Right atrium auricular region (tissue), 2 donors: ENCODE data around the gene AK4. TPM values are rescaled to one million over a fixed set of nuclear protein-coding genes. Genes with fewer than 3 reads are reported as not detected.
A peak's percentile ranks its signal among the peaks of the same experiment; 100 is the strongest.

Experiments used
- DNase-seq: peaks from one replicate; pipeline ENCODE4 v3.0.0-alpha.2; 2019; ENCODE audit warnings: low spot score
- H3K27ac ChIP-seq, 2 donors: fragments of 200-600 bp; sonication (generic); 1 replicate in 1 of 2; 2 replicates in 1 of 2; pipeline ENCODE4 v1.5.1; 2016 to 2019
- H3K27me3 ChIP-seq, 2 donors: fragments of 200-600 bp; sonication (generic); one replicate each; pipeline versions ENCODE4 v1.5.1 to v1.6.0; 2017 to 2019
- H3K36me3 ChIP-seq: fragments of 200-600 bp; sonication (generic); one replicate; pipeline ENCODE4 v1.5.1; 2016
- H3K4me1 ChIP-seq, 2 donors: fragments of 200-600 bp; sonication (generic); one replicate each; pipeline versions ENCODE4 v1.5.1 to v1.6.0; 2017 to 2019
- H3K4me3 ChIP-seq, 2 donors: fragments of 200-600 bp; sonication (generic); 1 replicate in 1 of 2; 2 replicates in 1 of 2; pipeline ENCODE4 v1.5.1; 2017 to 2019; ENCODE audit warnings: mild to moderate bottlenecking in 1 of 2, moderate library complexity in 1 of 2
- H3K9me3 ChIP-seq, 2 donors: fragments of 200-600 bp; sonication (generic); one replicate each; pipeline ENCODE4 v1.5.1; 2019
- CTCF ChIP-seq, 2 donors: fragments of 200-600 bp; sonication (generic); IDR thresholded peaks; one replicate each; pipeline ENCODE4 v1.5.1; 2019; ENCODE audit warnings: antibody characterized with exemption in 2 of 2
- total RNA-seq, 2 donors: library from RNA; depleted of rRNA; stranded (reverse); fragments of >200 nt; gene quantifications; one replicate each; pipeline ENCODE4 v1.1.0, GENCODE V29; 2016

The AK4 gene
- total RNA-seq, 2 donors from 2014 or later: 59.7 to 80.9 TPM

GRCh38 chr1:65277605-65278347 lies 129.8 kb downstream of the AK4 start:
- H3K4me3 ChIP-seq: peak overlapping the region in 1 of 2 donors; percentile 13
- no peak for TF ChIP-seq CTCF (IDR thresholded peaks at IDR 0.05)
- peaks cover 0 to 21% of the 10 kb centered on the region in 2 donors for H3K4me1 ChIP-seq

GRCh38 chr1:65278376-65279069 lies 130.5 kb downstream of the AK4 start:
- H3K27ac ChIP-seq: peak overlapping the region; percentile 69 to 72
- TF ChIP-seq CTCF (IDR thresholded peaks at IDR 0.05): no peak
- peak overlapping the region in 1 of 2 donors; percentile 13 for H3K4me3 ChIP-seq

More at GRCh38 chr1:65277605-65278347, 129.8 kb downstream of the AK4 start:
- no peak for DNase-seq
- no peaks in the 10 kb centered on the region for H3K9me3 ChIP-seq
- H3K27me3 ChIP-seq: no peaks in the 10 kb centered on the region
- H3K27ac ChIP-seq: peak overlapping the region; percentile 69 to 72
- H3K36me3 ChIP-seq: no peaks in the 10 kb centered on the region

GRCh38 chr1:65279070-65279779 lies 131.2 kb downstream of the AK4 start:
- no peak for DNase-seq

More at GRCh38 chr1:65278376-65279069, 130.5 kb downstream of the AK4 start:
- H3K27me3 ChIP-seq: no peaks in the 10 kb centered on the region
- no peaks in the 10 kb centered on the region for H3K36me3 ChIP-seq
- no peak for DNase-seq
- no peaks in the 10 kb centered on the region for H3K9me3 ChIP-seq
- peaks cover 0 to 21% of the 10 kb centered on the region in 2 donors for H3K4me1 ChIP-seq

More at GRCh38 chr1:65279070-65279779, 131.2 kb downstream of the AK4 start:
- peaks cover 0 to 21% of the 10 kb centered on the region in 2 donors for H3K4me1 ChIP-seq
- H3K27me3 ChIP-seq: no peaks in the 10 kb centered on the region
- H3K27ac ChIP-seq: peak overlapping the region; percentile 69 to 72
- peak overlapping the region in 1 of 2 donors; percentile 13 for H3K4me3 ChIP-seq
- TF ChIP-seq CTCF (IDR thresholded peaks at IDR 0.05): no peak
- no peaks in the 10 kb centered on the region for H3K9me3 ChIP-seq
- no peaks in the 10 kb centered on the region for H3K36me3 ChIP-seq

Other genes with a start within 250 kb of the AK4 start
- 100 to 1,000 TPM in 1 of 2 donors, 10 to 100 TPM in 1; 90.3 to 122 TPM for gene JAK1, start 181.7 kb upstream of the AK4 start, total RNA-seq
- gene DNAJC6, start 161.3 kb downstream of the AK4 start, total RNA-seq: 10 to 100 TPM; 17.3 to 24.6 TPM